Liver (tissue), 9 donors: ENCODE data around the gene PMP22. TPM values are rescaled to one million over a fixed set of nuclear protein-coding genes. Genes with fewer than 3 reads are reported as not detected.

ENCODE experiments used
- DNase-seq: peaks from one replicate; pipeline ENCODE4 v3.0.0-alpha.2; 2017; ENCODE audit warnings: low spot score
- H3K27ac ChIP-seq, 2 donors: one replicate each; pipeline ENCODE4 v1.7.0; 2013; ENCODE audit warnings: inconsistent platforms in 2 of 2, low read length in 2 of 2, control low read depth in 1 of 2, low read depth in 1 of 2, mild to moderate bottlenecking in 1 of 2
- H3K27me3 ChIP-seq, 4 donors: one replicate each; pipeline versions ENCODE4 v1.6.1 to v1.7.0; 2013; ENCODE audit warnings: low read length in 3 of 4, inconsistent platforms in 1 of 4, mild to moderate bottlenecking in 1 of 4, moderate library complexity in 1 of 4; ENCODE audit not compliant: control insufficient read depth in 4 of 4, insufficient read depth in 4 of 4
- H3K36me3 ChIP-seq, 4 donors: one replicate each; pipeline versions ENCODE4 v1.6.1 to v1.7.0; 2013; ENCODE audit warnings: low read length in 3 of 4, mild to moderate bottlenecking in 3 of 4, low read depth in 1 of 4, moderate library complexity in 1 of 4; ENCODE audit not compliant: control insufficient read depth in 4 of 4, insufficient read depth in 3 of 4
- H3K4me1 ChIP-seq, 4 donors: one replicate each; pipeline versions ENCODE4 v1.6.1 to v1.7.0; 2013; ENCODE audit warnings: low read length in 3 of 4, mild to moderate bottlenecking in 3 of 4, moderate library complexity in 1 of 4; ENCODE audit not compliant: control insufficient read depth in 4 of 4, insufficient read depth in 4 of 4
- H3K4me3 ChIP-seq, 3 donors: one replicate each; pipeline versions ENCODE4 v1.6.1 to v1.7.0; 2013; ENCODE audit warnings: low read length in 3 of 3, control low read depth in 1 of 3, low read depth in 1 of 3, mild to moderate bottlenecking in 1 of 3
- H3K9ac ChIP-seq, 2 donors: one replicate each; pipeline ENCODE4 v1.7.0; 2013; ENCODE audit warnings: low read length in 2 of 2, mild to moderate bottlenecking in 2 of 2, moderate library complexity in 2 of 2, control low read depth in 1 of 2, low read depth in 1 of 2
- H3K9me3 ChIP-seq, 4 donors: one replicate each; pipeline versions ENCODE4 v1.6.1 to v1.7.0; 2013; ENCODE audit warnings: low read length in 3 of 4; ENCODE audit not compliant: control insufficient read depth in 4 of 4
- ATF3 ChIP-seq: IDR thresholded peaks from 2 replicates; pipeline ENCODE4 v1.6.1; 2016; ENCODE audit warnings: antibody characterized with exemption
- CTCF ChIP-seq: fragments of 150-350 bp; IDR thresholded peaks from 2 replicates; pipeline ENCODE4 v1.5.1; 2017; ENCODE audit warnings: improper control_type of control experiment, low read depth, low read length; ENCODE audit not compliant: missing input control
- EGR1 ChIP-seq, 2 donors: IDR thresholded peaks; 2 replicates each; pipeline ENCODE4 v1.6.1; 2016 to 2018; ENCODE audit warnings: antibody characterized with exemption in 2 of 2, low read depth in 2 of 2
- FOXA1 ChIP-seq: IDR thresholded peaks from 2 replicates; pipeline ENCODE4 v1.6.1; 2016; ENCODE audit warnings: antibody characterized with exemption
- FOXA2 ChIP-seq: IDR thresholded peaks from 2 replicates; pipeline ENCODE4 v1.6.1; 2016; ENCODE audit warnings: antibody characterized with exemption
- GABPA ChIP-seq, 2 donors: IDR thresholded peaks in 1 of 2; conservative IDR thresholded peaks in 1 of 2; 2 replicates each; pipeline ENCODE4 v1.6.1; 2016; ENCODE audit warnings: antibody characterized with exemption in 2 of 2, mild to moderate bottlenecking in 1 of 2, moderate library complexity in 1 of 2
- HNF4A ChIP-seq, 2 donors: conservative IDR thresholded peaks; 2 replicates each; pipeline ENCODE4 v1.6.1; 2016; ENCODE audit warnings: antibody characterized with exemption in 2 of 2, mild to moderate bottlenecking in 2 of 2
- HNF4G ChIP-seq: IDR thresholded peaks from 2 replicates; pipeline ENCODE4 v1.6.1; 2016; ENCODE audit warnings: antibody characterized with exemption
- JUND ChIP-seq, 2 donors: IDR thresholded peaks; 2 replicates each; pipeline ENCODE4 v1.6.1; 2016; ENCODE audit warnings: antibody characterized with exemption in 2 of 2
- MAX ChIP-seq: IDR thresholded peaks from 2 replicates; pipeline ENCODE4 v1.6.1; 2016; ENCODE audit warnings: antibody characterized with exemption
- NR2F2 ChIP-seq: IDR thresholded peaks from 2 replicates; pipeline ENCODE4 v1.6.1; 2016; ENCODE audit warnings: antibody characterized with exemption
- RAD21 ChIP-seq, 2 donors: IDR thresholded peaks; 2 replicates each; pipeline ENCODE4 v1.6.1; 2016; ENCODE audit warnings: antibody characterized with exemption in 2 of 2, mild to moderate bottlenecking in 2 of 2
- REST ChIP-seq: IDR thresholded peaks from 2 replicates; pipeline ENCODE4 v1.6.1; 2016; ENCODE audit warnings: antibody characterized with exemption, mild to moderate bottlenecking
- RXRA ChIP-seq, 2 donors: IDR thresholded peaks; 2 replicates each; pipeline ENCODE4 v1.6.1; 2017 to 2018; ENCODE audit warnings: antibody characterized with exemption in 2 of 2, mild to moderate bottlenecking in 1 of 2
- SP1 ChIP-seq: IDR thresholded peaks from 2 replicates; pipeline ENCODE4 v1.6.1; 2018; ENCODE audit warnings: antibody characterized with exemption, mild to moderate bottlenecking
- TAF1 ChIP-seq: conservative IDR thresholded peaks from 2 replicates; pipeline ENCODE4 v1.6.1; 2016; ENCODE audit warnings: antibody characterized with exemption, mild to moderate bottlenecking
- YY1 ChIP-seq: IDR thresholded peaks from 2 replicates; pipeline ENCODE4 v1.6.1; 2016; ENCODE audit warnings: antibody characterized with exemption, mild to moderate bottlenecking
- ZBTB33 ChIP-seq: IDR thresholded peaks from 2 replicates; pipeline ENCODE4 v1.6.1; 2016; ENCODE audit warnings: antibody characterized with exemption
- WGBS: extraction: QIAGEN DNeasy Blood & Tissue Kit; methylation state at CpG from one replicate; pipeline ENCODE4 v1.1.7; 2013; 5-methylcytosine and 5-hydroxymethylcytosine counted together
- polyA plus RNA-seq, 2 donors: library from polyadenylated mRNA; stranded (reverse) in 1 of 2; unstranded in 1 of 2; fragments of 200-250 nt in 1 of 2; fragments of >200 nt in 1 of 2; fragmentation: Nextera tagmentation in 1 of 2; extraction: Ambion mirVana in 1 of 2; gene quantifications; one replicate each; pipeline versions ENCODE4 v1.2.1 to v1.2.3, GENCODE V29; 2013 to 2015
- total RNA-seq, 2 donors: library from RNA; depleted of rRNA; stranded (reverse); fragments of >200 nt; gene quantifications; one replicate each; pipeline ENCODE4 v1.2.3, GENCODE V29; 2014
- donor health status: healthy.
- donor health status: healthy.
- donor health status: healthy.
- donor health status: healthy.
- donor health status: healthy.

The PMP22 gene
- total and polyA plus RNA-seq, 4 donors = 3.2 to 9.1 (median 5.7) TPM

- TF ChIP-seq YY1 (no peak), ATF3 (no peak), ZBTB33 (no peak), EGR1 (IDR thresholded peaks at IDR 0.05; ENCODE audit: low read depth in 2 of 2) (no peak), CTCF (no peak), RAD21 (IDR thresholded peaks at IDR 0.05) (no peak), FOXA2 (no peak), HNF4G (no peak), MAX (no peak), SP1 (no peak), JUND (IDR thresholded peaks at IDR 0.05) (no peak), TAF1 (no peak), NR2F2 (no peak), REST (no peak), GABPA (IDR thresholded peaks at IDR 0.05 in 1 of 2, conservative IDR thresholded peaks at IDR 0.05 in 1 of 2) (no peak), HNF4A (conservative IDR thresholded peaks at IDR 0.05) (no peak), RXRA (IDR thresholded peaks at IDR 0.05) (no peak), FOXA1 (no peak)
- H3K9ac ChIP-seq = no peak overlapping the region
- 81% methylated on average over 5 of the region's 5 CpGs for WGBS
- H3K4me3 ChIP-seq = no peak overlapping the region
- no peak for DNase-seq
- peaks cover 0 to 3% (median 0%) of the 10 kb centered on the region in 4 donors for H3K27me3 ChIP-seq
- H3K9me3 ChIP-seq = no peaks in the 10 kb centered on the region
- no peak overlapping the region for H3K27ac ChIP-seq
- H3K36me3 ChIP-seq = no peaks in the 10 kb centered on the region
- H3K4me1 ChIP-seq = no peaks in the 10 kb centered on the region
Measured at GRCh38 chr17:15298176-15298575, 33.0 kb upstream of the PMP22 start.
